Ovary (tissue), 3 donors: ENCODE data around the gene RANBP10.

Source experiments
- CTCF ChIP-seq, 3 donors: fragments of 450-650 bp in 2 of 3; fragments of 200-600 bp in 1 of 3; IDR thresholded peaks; one replicate each; pipeline versions ENCODE4 v1.5.1 to v1.8.0; 2016 to 2022; ENCODE audit warnings: antibody characterized with exemption in 3 of 3, mild to moderate bottlenecking in 1 of 3
- POLR2A ChIP-seq: fragments of 450-650 bp; IDR thresholded peaks from one replicate; pipeline ENCODE4 v1.6.1; 2017; ENCODE audit warnings: antibody characterized with exemption, mild to moderate bottlenecking, moderate library complexity
- donor health status: DM: no; HTN: no; CAD: no.

GRCh38 chr16:67774457-67774853 is 31.9 kb downstream of the RANBP10 start:
- no peak for TF ChIP-seq POLR2A
- no peak for TF ChIP-seq CTCF (IDR thresholded peaks at IDR 0.05)
